HCT116 (cell line): ENCODE data around the gene CHD2. TPM values are rescaled to one million over a fixed set of nuclear protein-coding genes. Genes with fewer than 3 reads are reported as not detected.

Source experiments
- ATAC-seq: fragments of 200-7000 bp; cut with Tn5 transposase; 2 replicates; pipeline ENCODE4 v1.9.1; 2020; ENCODE audit warnings: mild to moderate bottlenecking, moderate library complexity
- BruUV-seq: library from RNA; stranded (reverse); fragments of 400-500 nt; replicated peaks from 2 replicates; lab custom pipeline; 2021; lab: Mats Ljungman, UMichigan
- CTCF ChIA-PET: fragments of 300-600 bp; sonication (Branson Sonifier 250); formaldehyde crosslinking; loops from one replicate; lab custom pipeline; 2021; ENCODE audit warnings: antibody characterized with exemption; lab: Charles Lee
- POLR2A ChIA-PET: fragments of 300-600, 350-600 bp; sonication (Branson Sonifier 250); formaldehyde crosslinking; loops from one replicate; lab custom pipeline; 2021; ENCODE audit warnings: antibody characterized with exemption; lab: Charles Lee
- RAD21 ChIA-PET, 2 experiments: fragments of 300-600 bp; sonication (Branson Sonifier 250); formaldehyde crosslinking; loops; one replicate each; lab custom pipeline; 2023; ENCODE audit warnings: low total read pairs in 2 of 2; ENCODE audit not compliant: uncharacterized antibody in 2 of 2, unreplicated experiment in 2 of 2, low non-redundant PET in 1 of 2; lab: Charles Lee
- DNase-seq: peaks from one replicate; pipeline ENCODE4 v3.0.0-alpha.2; 2010; ENCODE audit warnings: low read depth, low spot score
- H2AFZ ChIP-seq: fragments of 200-600 bp; shearing (Covaris generic), sonication (generic); 2 replicates; pipeline ENCODE4 v1.6.1; 2017; ENCODE audit warnings: low read depth, mixed run types, mixed read lengths, antibody characterized with exemption, low read length; ENCODE audit not compliant: poor library complexity, severe bottlenecking
- H3K27ac ChIP-seq: 2 replicates; pipeline ENCODE4 v1.5.1; 2012; ENCODE audit warnings: low read depth, low read length
- H3K27me3 ChIP-seq: fragments of 200-600 bp; sonication (generic); 2 replicates; pipeline ENCODE4 v1.6.1; 2016; ENCODE audit warnings: mixed run types, low read length, mixed read lengths; ENCODE audit not compliant: insufficient read depth
- H3K36me3 ChIP-seq, 2 experiments: fragments of 200-500 bp in 1 of 2; fragments of 200-600 bp in 1 of 2; sonication (Bioruptor generic) in 1 of 2; sonication (generic) in 1 of 2; 2 replicates each; pipeline versions ENCODE4 v1.5.1 to v1.6.1; 2014 to 2016; ENCODE audit warnings: low read length in 2 of 2, inconsistent platforms in 1 of 2, mixed read lengths in 1 of 2, mixed run types in 1 of 2; ENCODE audit not compliant: insufficient read depth in 2 of 2, control insufficient read depth in 1 of 2
- H3K4me1 ChIP-seq, 2 experiments: fragments of 200-600 bp in 1 of 2; sonication (generic) in 1 of 2; 2 replicates each; pipeline versions ENCODE4 v1.5.1 to v1.6.1; 2012 to 2017; ENCODE audit warnings: low read length in 2 of 2, inconsistent platforms in 1 of 2, mild to moderate bottlenecking in 1 of 2, mixed read lengths in 1 of 2, mixed run types in 1 of 2, moderate library complexity in 1 of 2; ENCODE audit not compliant: insufficient read depth in 2 of 2, control insufficient read depth in 1 of 2
- H3K4me2 ChIP-seq: fragments of 200-600 bp; sonication (generic); 2 replicates; pipeline ENCODE4 v1.6.1; 2017; ENCODE audit warnings: mixed run types, low read length, mixed read lengths
- H3K4me3 ChIP-seq, 2 experiments: fragments of 200-600 bp in 1 of 2; sonication (generic) in 1 of 2; replicated peaks in 1 of 2; 2 replicates each; pipeline ENCODE4 v1.5.1; 2011 to 2016; ENCODE audit warnings: low read length in 2 of 2, control low read depth in 1 of 2, low read depth in 1 of 2, mild to moderate bottlenecking in 1 of 2, mixed read lengths in 1 of 2, mixed run types in 1 of 2
- H3K79me2 ChIP-seq: fragments of 200-600 bp; sonication (generic); 2 replicates; pipeline ENCODE4 v1.6.1; 2017; ENCODE audit warnings: mild to moderate bottlenecking, mixed run types, low read length, moderate library complexity, mixed read lengths; ENCODE audit not compliant: insufficient read depth
- H3K9ac ChIP-seq: fragments of 200-600 bp; sonication (generic); 2 replicates; pipeline ENCODE4 v1.6.1; 2016; ENCODE audit warnings: low read length, mixed read lengths
- H3K9me2 ChIP-seq: fragments of 200-600 bp; sonication (generic), shearing (Covaris generic); 2 replicates; pipeline ENCODE4 v1.6.1; 2017; ENCODE audit warnings: mixed run types, mild to moderate bottlenecking, moderate library complexity; ENCODE audit not compliant: insufficient read depth
- H3K9me3 ChIP-seq, 2 experiments: fragments of 200-500 bp in 1 of 2; fragments of 200-600 bp in 1 of 2; sonication (Bioruptor generic) in 1 of 2; sonication (generic) in 1 of 2; 2 replicates each; pipeline ENCODE4 v1.6.1; 2014 to 2017; ENCODE audit warnings: low read length in 2 of 2, mixed read lengths in 2 of 2, inconsistent platforms in 1 of 2, low read depth in 1 of 2, mild to moderate bottlenecking in 1 of 2, mixed run types in 1 of 2, moderate library complexity in 1 of 2; ENCODE audit not compliant: control insufficient read depth in 1 of 2, insufficient read depth in 1 of 2
- H4K20me1 ChIP-seq: fragments of 200-600 bp; sonication (generic), shearing (Covaris generic); 2 replicates; pipeline ENCODE4 v1.6.1; 2017; ENCODE audit warnings: mixed run types, mild to moderate bottlenecking, moderate library complexity; ENCODE audit not compliant: insufficient read depth
- CBX3 ChIP-seq: IDR thresholded peaks from 2 replicates; pipeline ENCODE4 v1.6.1; 2012; ENCODE audit warnings: low read depth
- CEBPB ChIP-seq: IDR thresholded peaks from 2 replicates; pipeline ENCODE4 v1.6.1; 2012; ENCODE audit warnings: low read depth
- ELF1 ChIP-seq: IDR thresholded peaks from 2 replicates; pipeline ENCODE4 v1.6.1; 2012; ENCODE audit warnings: low read depth, borderline replicate concordance
- EZH2 ChIP-seq: fragments of 200-600 bp; sonication (generic); IDR thresholded peaks from 2 replicates; pipeline ENCODE4 v1.6.1; 2017; ENCODE audit warnings: antibody characterized with exemption, mixed run types
- EZH2phosphoT487 ChIP-seq: fragments of 200-600 bp; IDR thresholded peaks from 2 replicates; pipeline ENCODE4 v1.6.1; 2018; ENCODE audit warnings: antibody characterized with exemption, borderline replicate concordance
- FOSL1 ChIP-seq: IDR thresholded peaks from 2 replicates; pipeline ENCODE4 v1.6.1; 2012; ENCODE audit warnings: low read depth
- JUND ChIP-seq: IDR thresholded peaks from 2 replicates; pipeline ENCODE4 v1.6.1; 2012
- MAX ChIP-seq: IDR thresholded peaks from 2 replicates; pipeline ENCODE4 v1.6.1; 2012
- POLR2A ChIP-seq: IDR thresholded peaks from 2 replicates; pipeline ENCODE4 v1.7.0; 2011; ENCODE audit warnings: borderline replicate concordance; ENCODE audit not compliant: insufficient read depth, insufficient read length; ENCODE audit errors: extremely low read depth
- POLR2AphosphoS5 ChIP-seq: IDR thresholded peaks from 2 replicates; pipeline ENCODE4 v1.6.1; 2011; ENCODE audit warnings: mild to moderate bottlenecking, low read depth, low read length, moderate library complexity
- SIN3A ChIP-seq: IDR thresholded peaks from 2 replicates; pipeline ENCODE4 v1.6.1; 2012; ENCODE audit warnings: low read depth
- SP1 ChIP-seq: IDR thresholded peaks from 2 replicates; pipeline ENCODE4 v1.6.1; 2012; ENCODE audit warnings: low read depth
- SRF ChIP-seq: IDR thresholded peaks from 2 replicates; pipeline ENCODE4 v1.6.1; 2012; ENCODE audit warnings: low read depth
- TCF7L2 ChIP-seq: IDR thresholded peaks from 2 replicates; pipeline ENCODE4 v1.7.0; 2011; ENCODE audit warnings: borderline replicate concordance, inconsistent platforms; ENCODE audit not compliant: insufficient read depth, insufficient read length; ENCODE audit errors: extremely low read depth
- YY1 ChIP-seq: IDR thresholded peaks from 2 replicates; pipeline ENCODE4 v1.6.1; 2011; ENCODE audit warnings: low read length, low read depth, moderate library complexity, mild to moderate bottlenecking; ENCODE audit not compliant: insufficient replicate concordance; ENCODE audit errors: extremely low read depth
- ZNF274 ChIP-seq: fragments of 200-500 bp; sonication (Bioruptor generic); IDR thresholded peaks from 2 replicates; pipeline ENCODE4 v1.6.1; 2014; ENCODE audit warnings: mild to moderate bottlenecking, low read depth, low read length, inconsistent platforms
- intact Hi-C: fragments of 100-400 bp; cut with micrococcal nuclease; formaldehyde crosslinking; loops from 2 replicates; pipeline ENCODE4 v1.10.0; 2022
- total RNA-seq: library from RNA; stranded (reverse); gene quantifications from one replicate; pipeline ENCODE4 v1.2.1, GENCODE V29; 2021; ENCODE audit not compliant: unreplicated experiment
- TF ChIP-seq, protein P1 (sequence below): IDR thresholded peaks from 2 replicates; pipeline ENCODE4 v1.6.1; 2011; ENCODE audit warnings: mild to moderate bottlenecking, low read length, moderate library complexity; ENCODE audit not compliant: insufficient replicate concordance; ENCODE audit errors: extremely low read depth

Gene CHD2
- total RNA-seq, 1 experiment from 2014 or later, result 116 TPM

- Histone ChIP-seq H3K27me3 (no peaks in the 10 kb centered on the region), H3K9ac (no peak overlapping the region), H3K27ac (no peak overlapping the region), H3K79me2 (peaks cover 43% of the 10 kb centered on the region), H3K4me1 (no peaks in the 10 kb centered on the region), H3K4me3 (no peak overlapping the region), H3K4me2 (no peak overlapping the region), H2AFZ (no peak overlapping the region), H4K20me1 (no peaks in the 10 kb centered on the region; the same call in 1 of the 2 replicates), H3K9me3 (no peaks in the 10 kb centered on the region), H3K36me3 (peaks cover 70 to 74% of the 10 kb centered on the region in 2 experiments), H3K9me2 (no peaks in the 10 kb centered on the region)
- DNase-seq, result no peak
- no TSS peak for BruUV-seq
- ATAC-seq, result no peak
- RAD21 ChIA-PET, result interaction anchor here in 1 of 2 experiments (0.5 to 1.4 kb wide), 2 partner anchors 222 to 399 kb away, joined by 3 to 4 read pairs; no protein-coding TSS in a partner anchor
- TF ChIP-seq POLR2A (no peak), EZH2phosphoT487 (no peak), JUND (no peak), SP1 (no peak), MAX (no peak), TCF7L2 (no peak), EZH2 (no peak), POLR2AphosphoS5 (no peak), ZNF274 (no peak)
- intact Hi-C loops, result loop anchor here (5.0 kb wide), 1 partner anchor 222 kb away; no protein-coding TSS in a partner anchor
- POLR2A ChIA-PET, result no interaction called here
- CTCF ChIA-PET, result interaction anchor here (0.7 to 2.5 kb wide), 4 partner anchors 11 to 1101 kb away, joined by 3 to 18 read pairs (median 6); no protein-coding TSS in a partner anchor
Observed at GRCh38 chr15:93019090-93019489, 119.0 kb downstream of the CHD2 start.

GRCh38 chr15:93019971-93020370, 119.8 kb downstream of the CHD2 start:
- Histone ChIP-seq H3K4me2 (no peak overlapping the region), H3K4me3 (no peak overlapping the region), H3K27me3 (no peaks in the 10 kb centered on the region), H3K9me3 (no peaks in the 10 kb centered on the region), H3K9ac (no peak overlapping the region), H3K4me1 (no peaks in the 10 kb centered on the region), H3K27ac (no peak overlapping the region), H4K20me1 (no peaks in the 10 kb centered on the region; the same call in 1 of the 2 replicates), H3K9me2 (no peaks in the 10 kb centered on the region), H2AFZ (no peak overlapping the region), H3K79me2 (peaks cover 50% of the 10 kb centered on the region), H3K36me3 (peaks cover 70 to 74% of the 10 kb centered on the region in 2 experiments)
- BruUV-seq, result no TSS peak
- RAD21 ChIA-PET, result no interaction called here
- ATAC-seq (no peak), DNase-seq (no peak)
- POLR2A ChIA-PET, result interaction anchor here (0.9 kb wide), 1 partner anchor 9 kb away, joined by 4 read pairs; no protein-coding TSS in a partner anchor
- CTCF ChIA-PET, result interaction anchor here (0.8 to 2.5 kb wide), 3 partner anchors 10 to 1100 kb away, joined by 3 to 9 read pairs (median 4); no protein-coding TSS in a partner anchor
- intact Hi-C loops, result loop anchor here (5.0 kb wide), 1 partner anchor 223 kb away; no protein-coding TSS in a partner anchor
- TF ChIP-seq MAX (no peak), ELF1 (no peak), YY1 (no peak), SIN3A (no peak), EZH2phosphoT487 (no peak), TCF7L2 (no peak), POLR2AphosphoS5 (no peak), CEBPB (no peak), SRF (no peak), FOSL1 (no peak), EZH2 (no peak), CBX3 (no peak), SP1 (no peak)
- TF ChIP-seq, protein P1, sequence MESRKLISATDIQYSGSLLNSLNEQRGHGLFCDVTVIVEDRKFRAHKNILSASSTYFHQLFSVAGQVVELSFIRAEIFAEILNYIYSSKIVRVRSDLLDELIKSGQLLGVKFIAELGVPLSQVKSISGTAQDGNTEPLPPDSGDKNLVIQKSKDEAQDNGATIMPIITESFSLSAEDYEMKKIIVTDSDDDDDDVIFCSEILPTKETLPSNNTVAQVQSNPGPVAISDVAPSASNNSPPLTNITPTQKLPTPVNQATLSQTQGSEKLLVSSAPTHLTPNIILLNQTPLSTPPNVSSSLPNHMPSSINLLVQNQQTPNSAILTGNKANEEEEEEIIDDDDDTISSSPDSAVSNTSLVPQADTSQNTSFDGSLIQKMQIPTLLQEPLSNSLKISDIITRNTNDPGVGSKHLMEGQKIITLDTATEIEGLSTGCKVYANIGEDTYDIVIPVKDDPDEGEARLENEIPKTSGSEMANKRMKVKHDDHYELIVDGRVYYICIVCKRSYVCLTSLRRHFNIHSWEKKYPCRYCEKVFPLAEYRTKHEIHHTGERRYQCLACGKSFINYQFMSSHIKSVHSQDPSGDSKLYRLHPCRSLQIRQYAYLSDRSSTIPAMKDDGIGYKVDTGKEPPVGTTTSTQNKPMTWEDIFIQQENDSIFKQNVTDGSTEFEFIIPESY, result no peak
